Fibroblast of villous mesenchyme (primary cell): ENCODE data around the gene FAM43A. TPM values are rescaled to one million over a fixed set of nuclear protein-coding genes. Genes with fewer than 3 reads are reported as not detected.

Experiments
- DNase-seq: peaks from one replicate; pipeline ENCODE4 v3.0.0-alpha.2; 2010; ENCODE audit warnings: low read depth
- H3K4me3 ChIP-seq: 2 replicates; pipeline ENCODE4 v1.5.1; 2011; ENCODE audit warnings: low read depth, mild to moderate bottlenecking, low read length
- CTCF ChIP-seq: IDR thresholded peaks from 2 replicates; pipeline ENCODE4 v1.5.1; 2012; ENCODE audit warnings: low read depth, mild to moderate bottlenecking, low read length; ENCODE audit not compliant: insufficient read depth
- small RNA-seq: library from RNA; depleted of rRNA; stranded (forward); fragments of <200 nt; gene quantifications from one replicate; pipeline ENCODE3, GENCODE V24; 2012
- total RNA-seq: library from RNA; depleted of rRNA; stranded (reverse); fragments of >200 nt; gene quantifications from 2 replicates; pipeline ENCODE4 v1.2.3, GENCODE V29; 2012

FAM43A gene
- total RNA-seq, 1 donor, result 22.0 TPM

DNA sequence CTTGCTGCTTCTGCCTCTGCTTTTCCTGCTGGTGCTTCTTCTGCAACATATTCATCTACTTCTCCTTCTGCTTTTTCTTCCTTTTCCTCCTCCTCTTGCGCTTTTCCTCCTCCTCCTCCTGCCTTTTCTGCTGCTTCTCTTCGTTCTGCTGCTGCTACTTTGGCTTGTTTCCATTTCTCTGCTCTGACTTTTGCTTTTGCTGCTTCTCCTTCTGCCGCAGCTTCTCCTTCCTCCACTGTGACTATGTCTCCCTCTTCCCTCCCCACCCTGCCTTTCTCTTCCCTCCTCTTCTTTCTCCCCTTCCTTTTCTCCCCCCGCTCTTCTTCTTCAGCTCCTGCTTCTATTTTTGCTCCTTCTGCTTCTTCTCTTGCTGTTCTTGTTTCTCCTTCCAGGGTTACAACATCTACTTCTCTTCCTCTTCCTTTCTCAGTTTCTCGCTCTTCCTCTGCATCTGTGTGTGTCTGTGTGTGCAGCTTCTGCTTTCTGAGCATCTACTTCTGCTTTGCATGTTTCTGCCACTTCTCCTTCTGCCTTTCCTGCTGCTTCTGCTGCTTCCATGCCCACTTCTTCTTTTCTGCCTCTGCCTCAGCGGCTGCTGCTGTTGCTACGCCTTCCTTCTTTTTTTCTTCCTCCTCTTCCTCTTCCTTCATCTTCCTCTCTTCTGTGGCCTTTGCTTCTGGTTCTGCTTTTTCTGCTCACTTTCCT lies 51.4 kb downstream of the FAM43A start:
- no peak overlapping the region for H3K4me3 ChIP-seq
- TF ChIP-seq CTCF, result no peak
- DNase-seq, result no peak

Small RNAs within 50 kb of the gene (small RNA-seq; reads per million reads assigned to genes)
- not detected for gene AC046143.2

Other genes with a start within 250 kb of the FAM43A start
- 190 and 228 TPM in 2 replicates for gene ATP13A3, start 198.9 kb upstream of the FAM43A start, total RNA-seq
- gene TMEM44, start 52.5 kb upstream of the FAM43A start, total RNA-seq, result 11.7 and 23.2 TPM in 2 replicates
- gene LSG1, start 13.7 kb upstream of the FAM43A start, total RNA-seq, result 56.6 and 65.1 TPM in 2 replicates